HepG2 (cell line): Measurements from ENCODE around the gene FAM174C. TPM values are rescaled to one million over a fixed set of nuclear protein-coding genes. Genes with fewer than 3 reads are reported as not detected.

ENCODE experiments used
- ADNP ChIP-seq: sonication (generic); formaldehyde crosslinking; IDR thresholded peaks from 2 replicates; pipeline ENCODE4 v1.4.0; 2020; ENCODE audit warnings: missing genetic modification reagents
- BATF2 ChIP-seq: sonication (generic); formaldehyde crosslinking; IDR thresholded peaks from 2 replicates; pipeline ENCODE4 v1.8.0; 2022; ENCODE audit warnings: mild to moderate bottlenecking, missing genetic modification reagents, moderate library complexity
- CERS6 ChIP-seq: sonication (generic); formaldehyde crosslinking; IDR thresholded peaks from 2 replicates; pipeline ENCODE4 v1.5.0; 2020; ENCODE audit warnings: missing genetic modification reagents
- DRAP1 ChIP-seq: IDR thresholded peaks from 2 replicates; pipeline ENCODE4 v1.6.1; 2016; ENCODE audit warnings: missing genetic modification reagents, missing compliant biosample characterization
- ESRRA ChIP-seq: sonication (generic); formaldehyde crosslinking; IDR thresholded peaks from 2 replicates; pipeline ENCODE4 v1.5.1; 2020; ENCODE audit warnings: mild to moderate bottlenecking, low read depth, missing genetic modification reagents
- FOSL2 ChIP-seq: sonication (generic); formaldehyde crosslinking; IDR thresholded peaks from 2 replicates; pipeline ENCODE4 v1.4.0; 2020; ENCODE audit warnings: missing genetic modification reagents
- HNF1B ChIP-seq: sonication (generic); formaldehyde crosslinking; IDR thresholded peaks from 2 replicates; pipeline ENCODE4 v1.5.1; 2020; ENCODE audit warnings: mild to moderate bottlenecking, moderate library complexity, missing genetic modification reagents
- NR2C2 ChIP-seq: sonication (generic); formaldehyde crosslinking; IDR thresholded peaks from 2 replicates; pipeline ENCODE4 v1.4.0; 2020; ENCODE audit warnings: missing genetic modification reagents, mild to moderate bottlenecking, moderate library complexity, borderline replicate concordance
- THAP7 ChIP-seq: sonication (generic); formaldehyde crosslinking; IDR thresholded peaks from 2 replicates; pipeline ENCODE4 v1.8.1; 2023; ENCODE audit warnings: mild to moderate bottlenecking, missing genetic modification reagents
- ZBTB2 ChIP-seq: sonication (generic); formaldehyde crosslinking; IDR thresholded peaks from 2 replicates; pipeline ENCODE4 v1.8.0; 2022; ENCODE audit warnings: low read depth, missing genetic modification reagents
- ZKSCAN1 ChIP-seq: fragments of 150-350 bp; IDR thresholded peaks from 2 replicates; pipeline ENCODE4 v1.6.1; 2014; ENCODE audit warnings: low read length
- ZKSCAN8 ChIP-seq: IDR thresholded peaks from 2 replicates; pipeline ENCODE4 v1.6.1; 2016; ENCODE audit warnings: borderline replicate concordance, missing genetic modification reagents, missing compliant biosample characterization
- ZNF503 ChIP-seq: sonication (generic); formaldehyde crosslinking; IDR thresholded peaks from 2 replicates; pipeline ENCODE4 v1.4.0; 2020; ENCODE audit warnings: missing genetic modification reagents
- ZNF616 ChIP-seq: sonication (generic); formaldehyde crosslinking; IDR thresholded peaks from 2 replicates; pipeline ENCODE4 v1.5.0; 2020; ENCODE audit warnings: low read depth, mild to moderate bottlenecking, missing genetic modification reagents
- ZNF670 ChIP-seq: sonication (generic); formaldehyde crosslinking; IDR thresholded peaks from 2 replicates; pipeline ENCODE4 v1.8.0; 2022; ENCODE audit warnings: mild to moderate bottlenecking, missing genetic modification reagents, borderline replicate concordance
- ZNF710 ChIP-seq: sonication (generic); formaldehyde crosslinking; IDR thresholded peaks from 2 replicates; pipeline ENCODE4 v1.5.0; 2020; ENCODE audit warnings: mild to moderate bottlenecking, missing genetic modification reagents, borderline replicate concordance
- ZNF879 ChIP-seq: sonication (generic); formaldehyde crosslinking; IDR thresholded peaks from 2 replicates; pipeline ENCODE4 v1.8.1; 2023; ENCODE audit warnings: missing genetic modification reagents
- polyA plus RNA-seq, 8 experiments: library from polyadenylated mRNA; depleted of rRNA in 3 of 8; stranded (reverse) in 7 of 8; unstranded in 1 of 8; fragments of >200 nt; fragmentation: Illumina TruSeq in 4 of 8; extraction: Trizol in 4 of 8; gene quantifications; 2 replicates each; pipeline versions ENCODE4 v1.2.1 to v1.2.3, GENCODE V29; 2011 to 2016; ENCODE audit warnings: low read depth in 4 of 8, missing spikeins in 1 of 8, mixed read lengths in 1 of 8; ENCODE audit not compliant: insufficient read depth in 1 of 8
- total RNA-seq, 5 experiments: library from RNA; depleted of rRNA; stranded (reverse); fragments of >200 nt; fragmentation: Illumina TruSeq; extraction: Trizol; gene quantifications; 2 replicates each; pipeline ENCODE4 v1.2.3, GENCODE V29; 2016; ENCODE audit warnings: low read depth in 1 of 5

Gene FAM174C
- total and polyA plus RNA-seq, 2 of the 13 experiments (the other 11 are each of a cell fraction or from before 2014, with no cell fraction given): 19.5 to 31.3 TPM

GRCh38 chr19:1251330-1252220 lies 23.8 kb upstream of the FAM174C start (continued):
- TF ChIP-seq HNF1B: no peak
- TF ChIP-seq THAP7 (CRISPR knock-in tag): no peak
- 0 out of 2 replicates have a peak, but pooled peaks have one; percentile 30 for TF ChIP-seq ZNF616 (CRISPR knock-in tag)
- no peak for TF ChIP-seq BATF2 (CRISPR knock-in tag)
- no peak for TF ChIP-seq CERS6
- no peak for TF ChIP-seq DRAP1
- 0 out of 2 replicates have a peak, but pooled peaks have one; percentile 36 for TF ChIP-seq ZNF710 (CRISPR knock-in tag)
- TF ChIP-seq ZKSCAN1: no peak
- TF ChIP-seq ZKSCAN8: no peak
- TF ChIP-seq ZNF503 (CRISPR knock-in tag): no peak; the same call in none of the 2 replicates
- no peak; the same call in 1 of the 2 replicates for TF ChIP-seq FOSL2
- no peak for TF ChIP-seq ADNP
- TF ChIP-seq ZNF670 (CRISPR knock-in tag): no peak
- no peak for TF ChIP-seq ZBTB2
- TF ChIP-seq ZNF879 (CRISPR knock-in tag): no peak
- TF ChIP-seq NR2C2 (CRISPR knock-in tag): no peak
- TF ChIP-seq ESRRA (CRISPR knock-in tag): no peak
